Tibial nerve (tissue), 4 donors: ENCODE results near the gene STOM. TPM values are rescaled to one million over a fixed set of nuclear protein-coding genes. Genes with fewer than 3 reads are reported as not detected.

Experiments used
- DNase-seq, 2 donors: peaks; one replicate each; pipeline ENCODE4 v3.0.0-alpha.2; 2019; ENCODE audit warnings: low spot score in 2 of 2
- H3K27ac ChIP-seq, 4 donors: fragments of 200-600 bp; sonication (generic) in 3 of 4; one replicate each; pipeline ENCODE4 v1.5.1; 2017 to 2019; ENCODE audit warnings: mild to moderate bottlenecking in 1 of 4
- H3K27me3 ChIP-seq, 2 donors: fragments of 200-600 bp; sonication (generic) in 1 of 2; one replicate each; pipeline versions ENCODE4 v1.5.1 to v1.6.0; 2017 to 2019
- H3K36me3 ChIP-seq, 3 donors: fragments of 200-600 bp; sonication (generic); one replicate each; pipeline ENCODE4 v1.5.1; 2018 to 2019
- H3K4me1 ChIP-seq, 4 donors: fragments of 200-600 bp; sonication (generic) in 3 of 4; one replicate each; pipeline ENCODE4 v1.5.1; 2017 to 2019
- H3K4me3 ChIP-seq, 4 donors: fragments of 200-600 bp; sonication (generic) in 3 of 4; one replicate each; pipeline ENCODE4 v1.5.1; 2017 to 2019; ENCODE audit warnings: mild to moderate bottlenecking in 1 of 4, moderate library complexity in 1 of 4
- H3K9me3 ChIP-seq, 4 donors: fragments of 200-600 bp; sonication (generic) in 3 of 4; one replicate each; pipeline ENCODE4 v1.5.1; 2017 to 2019
- CTCF ChIP-seq, 5 experiments: fragments of 200-600 bp in 3 of 5; fragments of 450-650 bp in 2 of 5; sonication (generic) in 3 of 5; IDR thresholded peaks; one replicate each; pipeline ENCODE4 v1.5.1; 2016 to 2019; ENCODE audit warnings: antibody characterized with exemption in 5 of 5, mild to moderate bottlenecking in 3 of 5, moderate library complexity in 2 of 5
- EP300 ChIP-seq, 2 donors: sonication (generic); formaldehyde crosslinking; IDR thresholded peaks; one replicate each; pipeline ENCODE4 v1.6.1; 2017; ENCODE audit warnings: antibody characterized with exemption in 2 of 2, mild to moderate bottlenecking in 1 of 2
- POLR2A ChIP-seq, 2 donors: fragments of 450-650 bp; IDR thresholded peaks; one replicate each; pipeline ENCODE4 v1.6.1; 2017; ENCODE audit warnings: antibody characterized with exemption in 2 of 2, mild to moderate bottlenecking in 2 of 2, moderate library complexity in 2 of 2
- WGBS, 2 donors: methylation state at CpG; one replicate each; pipeline ENCODE4 v1.1.5; 2018; 5-methylcytosine and 5-hydroxymethylcytosine counted together
- total RNA-seq, 4 donors: library from RNA; depleted of rRNA; stranded (reverse); fragments of >200 nt; gene quantifications; one replicate each; pipeline ENCODE4 v1.1.0, GENCODE V29; 2016

STOM gene
- total RNA-seq, 4 donors from 2014 or later, result 164 to 310 (median 232) TPM

GRCh38 chr9:121394292-121394691, 24.2 kb upstream of the STOM start:
- Histone ChIP-seq H3K27me3 (no peaks in the 10 kb centered on the region), H3K27ac (no peak overlapping the region), H3K4me1 (no peaks in the 10 kb centered on the region), H3K9me3 (peaks cover 0 to 5% (median 0%) of the 10 kb centered on the region in 4 donors), H3K36me3 (no peaks in the 10 kb centered on the region), H3K4me3 (no peak overlapping the region)
- 94 to 95% methylated on average over 3 of the region's 3 CpGs for WGBS, 2 donors
- TF ChIP-seq EP300 (IDR thresholded peaks at IDR 0.05) (no peak), POLR2A (IDR thresholded peaks at IDR 0.05) (no peak), CTCF (IDR thresholded peaks at IDR 0.05) (no peak)
- no peak for DNase-seq

- TF ChIP-seq EP300 (IDR thresholded peaks at IDR 0.05) (no peak), CTCF (IDR thresholded peaks at IDR 0.05) (no peak), POLR2A (IDR thresholded peaks at IDR 0.05) (no peak)
- WGBS, 2 donors, result 52 to 60% methylated on average over 2 of the region's 2 CpGs
- no peaks in the 10 kb centered on the region for H3K4me1 ChIP-seq
- no peaks in the 10 kb centered on the region for H3K36me3 ChIP-seq
- H3K4me3 ChIP-seq, result no peak overlapping the region
- H3K27ac ChIP-seq, result no peak overlapping the region
- no peaks in the 10 kb centered on the region for H3K27me3 ChIP-seq
- peaks cover 0 to 5% (median 0%) of the 10 kb centered on the region in 4 donors for H3K9me3 ChIP-seq
- DNase-seq, result no peak
These were observed 23.3 kb upstream of the STOM start for GRCh38 chr9:121393318-121393717.

GRCh38 chr9:121390372-121390771, 20.3 kb upstream of the STOM start:
- 90 to 93% methylated on average over 1 of the region's 1 CpG for WGBS, 2 donors
- Histone ChIP-seq H3K36me3 (no peaks in the 10 kb centered on the region), H3K27ac (no peak overlapping the region), H3K4me1 (no peaks in the 10 kb centered on the region), H3K27me3 (no peaks in the 10 kb centered on the region), H3K9me3 (no peaks in the 10 kb centered on the region), H3K4me3 (no peak overlapping the region)
- DNase-seq, result no peak
- TF ChIP-seq POLR2A (IDR thresholded peaks at IDR 0.05) (no peak), EP300 (IDR thresholded peaks at IDR 0.05) (no peak), CTCF (IDR thresholded peaks at IDR 0.05) (no peak)

GRCh38 chr9:121388140-121388905, 18.3 kb upstream of the STOM start:
- H3K9me3 ChIP-seq, result no peaks in the 10 kb centered on the region
- H3K4me1 ChIP-seq, result no peaks in the 10 kb centered on the region
- no peak overlapping the region for H3K27ac ChIP-seq
- 90% methylated on average over 4 of the region's 4 CpGs for WGBS, 2 donors
- no peaks in the 10 kb centered on the region for H3K36me3 ChIP-seq
- H3K4me3 ChIP-seq, result no peak overlapping the region
- no peak for DNase-seq
- H3K27me3 ChIP-seq, result no peaks in the 10 kb centered on the region
- TF ChIP-seq POLR2A (IDR thresholded peaks at IDR 0.05), result no peak
- no peak for TF ChIP-seq EP300 (IDR thresholded peaks at IDR 0.05)
- no peak for TF ChIP-seq CTCF (IDR thresholded peaks at IDR 0.05)

GRCh38 chr9:121386442-121387175, 16.6 kb upstream of the STOM start:
- no peaks in the 10 kb centered on the region for H3K36me3 ChIP-seq
- no peaks in the 10 kb centered on the region for H3K27me3 ChIP-seq
- H3K9me3 ChIP-seq, result no peaks in the 10 kb centered on the region
- H3K4me1 ChIP-seq, result no peaks in the 10 kb centered on the region
- no peak for TF ChIP-seq CTCF (IDR thresholded peaks at IDR 0.05)
- TF ChIP-seq POLR2A (IDR thresholded peaks at IDR 0.05), result no peak
- no peak for TF ChIP-seq EP300 (IDR thresholded peaks at IDR 0.05)
- DNase-seq, result no peak
- no peak overlapping the region for H3K4me3 ChIP-seq
- H3K27ac ChIP-seq, result no peak overlapping the region
- 79 to 85% methylated on average over 2 of the region's 2 CpGs for WGBS, 2 donors
